SHP77 treated with DMSO at 0.1 percent for 48 hours (cell line): ENCODE results near the gene COL6A3.

Experiments
- DNase-seq: peaks from one replicate; lab custom pipeline; 2025; lab: John Stamatoyannopoulos, UW

COL6A3 gene

DNA sequence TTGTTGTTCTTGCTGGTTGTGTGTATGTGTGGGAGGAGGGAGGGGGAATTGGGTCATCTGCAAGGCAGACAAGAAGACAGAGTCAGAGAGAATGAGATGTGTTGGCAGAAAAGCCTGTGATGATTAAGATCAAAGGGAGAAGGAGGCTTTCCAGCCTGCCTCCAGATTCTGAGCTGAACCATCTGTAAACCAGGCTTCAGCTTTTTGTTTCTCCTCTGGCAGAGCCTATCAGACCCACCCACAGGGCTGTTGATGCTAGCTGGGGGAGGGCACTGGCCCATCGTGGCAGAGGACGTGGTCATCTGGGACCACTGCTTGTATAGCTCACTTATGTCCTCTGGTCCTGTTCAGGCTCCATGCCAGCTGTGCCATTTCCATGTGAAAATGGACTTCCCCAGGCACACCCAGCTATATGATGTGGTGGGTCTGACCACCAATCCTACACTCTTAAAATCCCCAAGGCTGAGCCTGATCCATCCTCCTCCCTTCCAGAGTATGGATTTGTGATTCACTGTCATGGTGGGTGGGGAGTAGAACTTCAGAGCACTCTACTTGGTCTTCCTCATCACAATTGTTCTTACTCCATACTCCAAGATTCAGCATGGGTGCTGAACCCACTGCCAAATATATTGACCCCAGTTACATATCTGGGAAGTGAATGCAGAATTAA is 27.8 kb upstream of the COL6A3 start:
- DNase-seq = no peak

DNA sequence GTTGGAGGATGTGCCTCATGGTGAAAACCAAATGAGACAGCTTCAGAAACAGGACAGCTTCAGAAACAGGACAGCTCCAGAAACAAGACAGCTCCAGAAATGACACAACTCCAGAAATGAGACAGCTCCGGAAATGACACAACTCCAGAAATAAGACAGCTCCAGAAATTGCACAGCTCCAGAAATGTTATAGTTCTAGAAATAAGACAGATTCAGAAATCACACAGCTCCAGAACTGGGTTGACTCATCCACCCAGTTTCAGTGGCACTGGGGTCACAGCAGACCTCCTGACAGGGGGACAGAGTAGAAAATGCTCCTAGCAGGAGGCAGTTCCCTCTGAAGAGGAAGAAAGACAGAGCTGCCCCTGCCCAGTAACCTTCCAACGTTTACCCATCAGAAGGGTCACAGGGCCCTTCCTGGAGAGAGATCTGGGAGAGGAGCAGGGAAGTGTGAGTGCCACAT is 26.9 kb upstream of the COL6A3 start:
- no peak for DNase-seq

DNA sequence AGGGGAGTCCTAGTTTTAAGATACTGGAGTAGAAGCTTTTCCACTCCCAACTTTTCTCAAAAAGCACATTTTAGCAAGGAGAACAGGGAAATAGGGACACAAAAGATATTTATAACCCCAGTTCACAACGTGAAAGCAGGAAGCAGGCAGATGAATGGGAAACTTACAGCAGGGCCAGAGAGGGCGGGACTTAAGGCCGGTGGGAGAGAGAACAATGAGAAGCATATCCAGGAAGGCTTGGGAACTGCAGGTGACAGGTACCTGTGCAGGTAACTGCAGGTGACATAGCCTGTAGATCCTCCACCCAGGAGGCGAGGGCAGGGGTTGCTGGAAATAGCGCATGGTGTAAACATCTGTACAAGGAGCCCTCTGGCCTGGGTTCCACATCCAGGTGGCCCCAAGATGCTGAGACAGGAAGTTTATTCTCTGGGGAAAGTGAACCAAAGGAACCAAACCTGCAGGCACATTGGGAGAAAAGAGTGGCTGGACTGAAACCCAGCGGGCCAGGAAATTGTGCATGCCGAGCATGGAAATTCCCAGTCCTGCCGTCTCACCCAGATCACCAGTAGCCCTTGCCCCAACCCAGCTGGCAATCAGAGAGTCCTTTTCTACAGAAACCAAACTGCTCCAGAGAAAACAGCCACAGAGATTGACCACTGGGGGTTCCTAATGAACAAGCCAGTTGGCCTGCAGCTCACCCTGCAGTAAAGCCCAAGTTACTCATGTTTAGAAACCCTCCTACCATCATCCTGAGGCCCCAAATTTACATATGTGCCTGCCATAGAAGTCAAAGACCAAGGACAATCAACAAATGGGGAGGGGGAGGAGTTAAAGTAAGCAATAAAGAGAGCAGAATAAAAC is 24.3 kb upstream of the COL6A3 start:
- DNase-seq = no peak

DNA sequence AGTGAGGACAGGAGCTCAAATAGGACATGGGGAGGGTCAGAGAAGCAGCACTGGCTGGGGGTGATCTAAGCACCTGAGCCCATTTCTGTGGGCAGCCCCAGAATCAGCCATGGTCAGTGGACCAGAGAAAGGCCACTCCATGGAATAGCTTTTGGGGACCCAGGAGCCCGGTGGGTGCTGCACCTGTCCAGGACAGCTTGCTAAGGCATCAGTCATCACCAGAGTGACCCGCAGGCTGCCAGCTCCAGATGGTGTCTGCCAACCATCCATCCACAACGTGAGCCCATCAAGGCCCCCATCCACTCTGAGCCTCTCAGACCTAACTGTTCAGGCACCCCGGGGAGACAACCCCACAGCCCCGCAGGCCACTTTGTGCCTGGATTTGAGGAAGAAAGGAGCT is 23.6 kb upstream of the COL6A3 start:
- DNase-seq = no peak

DNA sequence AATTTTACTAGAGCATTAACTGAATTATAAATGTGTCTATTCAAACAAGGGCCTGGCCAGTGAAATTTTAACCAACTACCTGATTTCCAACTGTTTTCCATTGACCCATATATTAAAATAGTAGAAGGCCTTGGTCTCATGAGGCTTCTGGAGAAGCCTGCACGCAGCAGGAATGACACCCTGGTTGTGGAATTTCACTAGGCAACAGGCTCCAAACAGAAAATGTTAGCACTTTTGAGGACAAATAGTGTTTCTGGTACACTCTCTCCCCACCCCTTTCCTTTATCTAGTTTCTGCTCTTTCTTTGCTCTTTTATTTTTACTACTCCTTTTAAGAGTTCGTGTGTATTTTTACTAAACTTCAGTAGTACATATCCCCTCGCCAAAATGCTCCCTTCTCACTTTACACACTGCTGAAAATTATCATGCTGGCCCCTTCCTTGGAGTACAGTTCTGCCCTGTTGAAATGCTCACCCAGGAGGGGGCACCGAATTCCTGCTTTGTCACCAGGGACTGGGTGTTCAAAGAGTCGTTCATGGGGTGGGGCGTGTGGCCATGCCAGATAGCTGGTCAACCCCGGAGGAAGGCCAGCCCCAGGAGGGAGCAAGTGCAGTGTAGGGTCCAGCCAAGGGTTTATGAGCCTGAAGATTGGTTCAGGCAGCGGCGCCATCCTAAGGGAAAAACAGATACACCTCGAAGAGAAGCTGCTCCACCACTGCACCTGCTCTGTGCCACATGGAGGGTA is 22.1 kb upstream of the COL6A3 start:
- DNase-seq = no peak

DNA sequence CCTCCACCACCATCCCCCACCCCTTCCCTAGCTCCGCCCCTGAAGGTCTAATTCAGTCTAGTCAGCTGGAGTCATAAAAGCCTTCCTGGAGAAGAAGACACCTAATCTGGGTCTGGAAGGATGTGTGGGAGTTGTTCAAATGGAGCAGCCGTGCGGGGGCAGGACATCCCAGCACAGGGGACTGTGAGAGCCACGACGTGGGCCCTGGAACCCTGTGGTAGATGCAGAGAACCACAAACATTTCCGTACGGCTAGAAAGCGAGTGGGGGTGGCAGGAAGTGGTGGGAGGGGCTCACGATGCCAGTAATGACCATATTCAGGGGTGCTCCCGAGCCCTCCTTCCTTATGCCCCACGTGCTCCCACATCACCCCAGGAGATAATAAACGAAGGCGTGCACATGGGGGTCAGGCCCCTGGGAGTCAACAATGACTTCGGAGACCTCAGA is 20.9 kb upstream of the COL6A3 start:
- no peak for DNase-seq

DNA sequence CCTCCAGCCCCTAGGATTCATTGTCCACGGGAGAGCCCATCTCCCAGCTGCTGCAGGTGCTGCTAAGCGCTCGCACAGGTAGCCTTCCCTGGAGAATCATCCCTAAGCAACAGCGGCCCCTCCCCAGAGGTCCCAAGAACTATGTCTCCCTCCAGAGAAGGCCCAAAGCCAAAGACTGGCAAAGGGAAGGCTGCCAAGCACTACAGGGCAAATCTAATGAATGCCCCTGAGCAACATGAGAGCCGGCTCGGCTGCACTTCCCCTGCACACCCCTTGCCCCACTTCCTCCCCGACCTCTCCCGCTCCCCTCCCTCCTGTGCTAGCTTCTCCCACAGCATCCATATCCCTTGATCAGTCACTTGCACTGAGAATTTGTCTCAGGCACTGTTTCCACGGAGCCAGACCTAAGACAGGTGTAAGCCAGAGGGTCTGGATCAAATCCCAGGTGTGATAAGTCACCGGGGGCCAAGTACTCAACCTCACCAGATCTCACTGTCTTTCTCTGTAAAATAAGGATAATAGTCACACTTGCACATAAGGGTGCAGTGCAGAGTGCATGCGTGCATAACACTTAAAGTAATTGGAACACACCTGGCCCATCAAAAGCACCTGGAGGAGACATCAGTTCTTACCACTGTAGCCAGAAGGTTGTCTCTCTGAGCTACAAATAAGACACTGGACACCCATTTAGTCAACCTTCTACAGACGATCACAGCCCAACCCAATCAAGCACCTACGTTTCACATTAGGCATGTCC is 20.1 kb upstream of the COL6A3 start:
- no peak for DNase-seq

DNA sequence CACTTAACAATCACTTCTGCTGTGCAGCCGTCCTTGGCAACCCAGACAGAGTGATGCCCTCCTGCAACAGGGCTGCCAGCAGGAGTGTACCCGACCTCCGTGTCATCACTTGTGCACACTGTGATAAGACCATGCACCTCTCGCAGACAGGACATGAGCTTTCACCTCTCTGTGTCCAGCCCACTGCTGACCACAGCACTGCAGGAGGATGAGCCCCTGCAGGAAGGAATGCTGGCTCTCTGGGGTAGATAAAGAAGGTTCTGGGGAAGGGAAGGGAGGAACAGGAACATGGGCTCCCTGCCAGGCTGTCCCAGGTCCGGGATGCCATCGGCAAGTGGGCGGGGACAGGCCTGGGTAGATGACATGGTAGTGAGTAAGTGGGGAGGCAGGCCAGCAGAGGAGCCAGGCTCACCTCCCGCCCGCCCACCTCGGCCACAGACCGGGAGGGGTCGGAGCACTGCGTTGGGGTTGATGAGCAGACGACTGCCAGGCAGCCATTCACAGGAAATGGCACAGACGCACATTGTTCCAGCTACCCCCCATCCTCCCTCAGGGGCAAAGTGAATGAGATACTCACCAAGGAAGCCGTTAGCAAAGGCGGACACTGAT is 18.6 kb upstream of the COL6A3 start:
- DNase-seq = no peak

DNA sequence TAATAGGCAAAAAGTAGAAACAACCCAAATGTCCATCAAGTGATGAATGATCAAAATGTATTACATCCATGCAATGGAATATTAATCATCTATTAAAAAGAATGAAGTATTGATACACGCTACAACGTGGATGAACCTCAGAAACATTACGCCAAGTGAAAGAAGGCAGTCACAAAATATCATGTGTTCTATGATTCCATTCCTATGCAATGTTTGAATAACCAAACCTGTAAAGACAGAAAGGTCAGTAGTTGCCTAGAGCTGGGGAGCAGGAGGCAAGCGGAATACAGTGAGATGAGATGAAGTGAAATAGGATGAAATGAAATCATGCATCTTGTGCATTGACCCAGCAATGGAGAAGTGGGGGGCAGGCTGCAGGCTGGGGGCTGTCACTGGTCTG is 17.9 kb upstream of the COL6A3 start:
- no peak for DNase-seq

DNA sequence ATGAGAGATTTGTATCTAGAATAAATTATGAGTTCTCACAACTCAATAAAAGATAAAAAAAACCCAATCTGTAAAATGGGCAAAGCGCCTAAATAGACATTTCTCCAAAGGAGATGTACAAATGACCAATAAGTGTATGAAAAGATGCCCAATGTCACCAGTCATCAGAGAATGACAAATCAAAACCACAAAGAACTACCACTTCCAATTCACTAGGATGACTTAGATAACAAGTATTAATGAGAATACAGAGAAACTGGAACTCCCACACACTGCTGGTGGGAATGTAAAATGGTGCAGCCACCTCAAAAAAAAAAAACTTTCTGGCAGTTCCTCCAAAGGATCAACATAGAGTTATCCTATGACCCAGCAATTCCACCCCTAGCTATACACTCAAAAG is 17.4 kb upstream of the COL6A3 start:
- DNase-seq = no peak

DNA sequence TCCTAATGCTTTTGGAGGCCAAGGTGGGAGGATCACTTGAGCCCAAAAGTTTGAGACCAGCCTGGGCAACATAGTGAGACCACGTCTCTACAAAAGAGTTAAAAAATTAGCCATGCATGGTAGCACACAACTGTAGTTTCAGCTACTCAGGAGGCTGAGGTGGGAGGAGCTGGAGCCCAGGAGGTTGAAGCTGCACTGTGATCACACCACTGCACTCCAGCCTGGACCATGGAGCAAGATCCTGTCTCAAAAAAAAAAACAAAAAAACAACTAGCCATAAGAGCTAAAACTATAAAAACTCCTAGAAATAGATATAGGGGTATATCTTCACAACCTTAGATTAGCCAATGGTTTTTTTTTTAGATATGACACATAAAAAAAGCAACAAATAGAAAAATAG is 16.9 kb upstream of the COL6A3 start:
- DNase-seq = no peak

DNA sequence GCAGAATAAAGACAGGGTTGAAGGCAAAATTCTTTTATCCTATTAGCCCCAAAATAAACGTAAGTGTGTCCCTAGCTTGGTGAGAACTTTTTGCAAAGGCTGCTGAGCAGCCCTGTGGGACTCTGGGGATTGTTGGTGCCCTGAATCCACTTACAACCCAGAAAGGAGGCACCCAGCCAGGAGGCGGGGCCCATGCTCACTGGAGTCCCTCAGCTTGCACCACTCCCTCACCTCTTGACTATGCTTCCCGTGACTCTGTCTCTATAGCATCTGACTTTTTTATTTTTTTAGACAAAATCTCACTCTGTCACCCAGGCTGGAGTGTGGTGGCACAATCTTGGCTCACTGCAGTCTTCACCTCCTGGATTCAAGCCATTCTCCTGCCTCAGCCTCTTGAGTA is 15.8 kb upstream of the COL6A3 start:
- DNase-seq = no peak

DNA sequence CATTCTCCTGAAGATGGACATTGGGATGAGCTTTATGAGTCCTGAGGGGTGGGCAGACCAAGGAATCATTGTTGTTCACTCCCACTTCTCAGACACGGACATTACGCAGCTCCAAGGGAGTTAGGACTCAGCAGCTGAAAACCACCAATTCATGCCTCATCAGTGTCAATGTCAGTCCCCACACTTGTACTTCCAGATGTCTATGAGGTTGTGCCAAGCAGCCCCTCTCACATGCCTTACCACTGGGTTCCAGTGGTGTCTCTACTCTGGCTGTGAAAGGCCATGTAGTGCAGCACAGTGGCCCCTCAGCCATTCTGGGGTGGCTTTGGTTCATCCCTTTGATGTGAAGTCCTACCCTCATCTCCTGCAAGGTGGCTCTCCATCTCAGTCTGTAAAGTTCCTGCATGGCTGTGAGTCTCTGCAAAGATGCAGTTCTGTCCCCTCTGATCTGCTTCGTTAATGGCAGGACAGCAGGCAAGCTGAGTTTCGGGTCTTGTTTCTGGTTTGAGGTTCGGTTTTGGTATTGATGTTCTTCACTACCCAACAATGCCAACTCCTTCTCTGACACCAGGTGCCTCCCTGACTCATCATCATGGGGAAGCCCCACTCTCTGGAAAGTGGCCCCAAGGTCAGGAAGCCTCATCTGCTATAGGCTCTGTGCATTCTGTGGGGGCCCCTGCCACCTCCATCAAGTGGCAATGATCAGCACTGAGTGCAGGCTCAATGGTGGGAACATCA is 14.0 kb upstream of the COL6A3 start:
- no peak for DNase-seq

DNA sequence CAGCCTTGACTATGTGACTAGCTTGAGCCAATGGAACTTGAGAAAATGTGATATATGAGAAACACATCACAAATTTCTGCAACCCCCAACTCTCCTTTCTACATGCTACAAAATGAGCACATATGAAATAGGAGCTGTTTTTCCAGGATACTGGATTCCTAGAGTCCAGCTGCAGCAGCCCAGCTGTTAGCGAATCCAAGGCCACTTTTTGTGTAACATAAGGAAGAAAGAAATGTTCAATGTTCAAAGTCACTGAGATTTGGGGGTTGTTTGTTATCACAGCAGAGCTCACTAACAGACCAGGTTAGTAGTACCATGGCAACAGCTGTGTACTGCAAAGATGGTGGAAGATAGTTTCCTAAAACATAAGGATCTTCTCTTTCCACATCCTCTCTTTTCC is 12.6 kb upstream of the COL6A3 start:
- no peak for DNase-seq

DNA sequence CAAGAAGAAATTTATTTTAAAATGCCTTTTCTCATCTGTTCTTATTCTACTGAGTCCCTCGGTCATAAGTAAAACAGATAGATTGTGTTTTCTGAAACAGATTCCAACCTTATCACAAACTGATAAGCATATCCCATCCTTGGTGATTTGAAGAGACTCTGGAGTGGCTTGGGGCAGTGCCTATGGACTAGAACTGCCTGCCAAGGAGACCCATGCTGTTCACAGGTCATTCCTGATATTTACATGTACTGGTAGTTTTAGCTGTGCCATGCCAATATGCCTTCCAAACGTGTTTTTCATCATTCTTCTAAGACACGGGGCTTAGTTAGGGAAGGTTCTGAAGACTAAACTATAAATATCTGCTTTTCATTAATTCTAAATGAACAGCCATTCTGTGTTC is 11.4 kb upstream of the COL6A3 start:
- DNase-seq = no peak

DNA sequence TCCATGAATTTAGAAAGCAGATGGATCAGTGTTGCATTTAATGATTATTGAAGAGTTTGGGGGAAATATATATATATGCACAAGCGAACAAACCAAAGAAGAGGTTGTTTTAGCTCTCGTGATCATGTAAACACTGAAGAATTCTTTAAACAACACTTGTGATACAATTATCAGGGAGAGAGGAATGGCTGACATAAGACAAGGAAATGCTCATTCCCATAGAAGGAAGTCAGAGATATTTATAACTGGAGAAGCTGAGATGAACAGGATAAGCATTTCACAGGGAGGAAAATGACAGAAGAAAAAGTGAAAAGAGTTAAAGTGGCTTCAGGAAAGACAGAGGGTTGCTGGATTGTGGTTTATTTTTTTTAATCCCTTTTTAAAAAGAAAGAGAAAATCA is 10.6 kb upstream of the COL6A3 start:
- DNase-seq = no peak

DNA sequence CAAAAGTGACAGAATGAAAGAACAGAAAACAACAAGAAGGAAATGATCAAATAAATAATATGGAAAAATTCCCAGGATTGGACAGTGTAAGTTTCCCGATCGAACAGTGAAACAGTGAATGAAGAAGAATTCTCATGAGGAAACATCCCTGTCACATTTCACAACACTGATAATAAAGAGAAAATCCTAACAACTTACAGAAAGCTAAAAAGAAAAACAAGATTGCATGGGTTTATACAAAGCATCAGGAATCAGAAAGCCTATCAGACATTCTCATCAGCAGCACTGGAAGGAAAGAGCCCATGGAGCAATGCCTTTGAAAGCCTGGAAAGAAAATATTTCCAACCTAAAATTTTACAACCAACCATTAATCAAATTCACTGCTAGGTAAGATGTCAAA is 9.9 kb upstream of the COL6A3 start:
- no peak for DNase-seq

DNA sequence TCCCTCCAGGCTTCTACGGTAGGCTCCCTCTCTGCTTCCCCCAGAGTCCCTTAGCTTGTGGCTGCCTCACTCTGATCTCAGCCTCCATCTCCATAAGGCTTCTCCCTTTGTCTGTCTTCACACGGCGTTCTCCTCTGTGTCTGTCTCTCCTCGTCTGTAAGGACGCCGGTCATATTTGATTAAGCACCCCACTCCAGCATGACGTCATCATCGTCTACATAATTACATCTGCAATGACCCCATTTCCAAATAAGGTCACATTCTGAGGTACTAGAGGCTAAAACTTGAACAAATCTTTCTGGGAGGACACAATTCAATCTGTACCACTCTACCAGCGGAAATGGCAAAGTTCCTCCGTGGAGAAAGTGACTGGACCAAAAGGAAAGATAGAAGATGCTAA is 8.3 kb upstream of the COL6A3 start:
- DNase-seq = no peak

DNA sequence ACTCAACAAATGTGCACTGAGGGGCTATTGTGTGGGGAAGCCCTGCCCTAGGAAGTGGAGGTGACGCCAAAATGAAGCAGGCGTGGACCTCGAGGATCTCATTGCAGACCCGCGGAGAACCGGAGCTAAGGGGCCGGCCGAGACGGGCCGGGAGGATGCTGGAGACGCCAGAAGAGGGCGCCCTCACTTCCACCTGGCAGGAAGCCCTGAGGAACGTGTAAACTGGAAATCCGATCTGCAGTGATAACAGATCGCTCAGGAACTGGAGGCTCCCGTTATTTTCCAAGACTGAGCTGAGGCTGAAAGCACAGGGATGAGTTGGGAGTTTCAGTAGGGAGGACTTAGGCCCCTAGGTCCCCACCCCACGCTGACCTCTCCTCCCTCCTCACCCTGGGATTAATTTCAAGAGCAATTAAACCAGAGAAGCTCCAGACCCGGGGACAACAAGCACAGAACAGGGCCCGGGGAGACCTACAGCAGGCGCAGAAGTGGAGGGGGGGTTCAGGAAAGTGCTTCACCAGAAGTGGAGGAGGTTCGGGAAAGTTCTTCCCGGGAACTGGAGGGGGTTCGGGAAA is 7.7 kb upstream of the COL6A3 start:
- peak; percentile 64 for DNase-seq

DNA sequence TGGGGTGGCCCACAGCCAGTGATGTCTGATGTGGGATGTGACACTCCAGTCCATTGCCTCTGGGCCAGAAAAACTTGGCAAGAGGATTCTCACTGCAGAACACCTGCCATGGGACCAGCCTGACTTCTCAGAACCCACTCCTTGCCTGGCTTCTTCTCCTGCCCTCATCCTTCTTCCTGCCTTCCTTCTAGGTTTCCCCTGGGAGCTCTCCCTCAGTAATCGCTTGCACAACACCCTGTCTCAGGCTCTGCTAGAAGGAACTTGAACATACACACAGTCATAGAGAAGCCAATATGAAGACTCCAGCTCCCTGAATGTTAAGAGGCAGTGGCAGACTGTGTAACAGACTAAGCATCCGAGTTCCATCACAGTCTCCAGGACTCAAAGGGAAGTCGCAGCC is 4.3 kb upstream of the COL6A3 start:
- no peak for DNase-seq
